ENCODE results near the gene FBXL4.

FBXL4 gene

DNA sequence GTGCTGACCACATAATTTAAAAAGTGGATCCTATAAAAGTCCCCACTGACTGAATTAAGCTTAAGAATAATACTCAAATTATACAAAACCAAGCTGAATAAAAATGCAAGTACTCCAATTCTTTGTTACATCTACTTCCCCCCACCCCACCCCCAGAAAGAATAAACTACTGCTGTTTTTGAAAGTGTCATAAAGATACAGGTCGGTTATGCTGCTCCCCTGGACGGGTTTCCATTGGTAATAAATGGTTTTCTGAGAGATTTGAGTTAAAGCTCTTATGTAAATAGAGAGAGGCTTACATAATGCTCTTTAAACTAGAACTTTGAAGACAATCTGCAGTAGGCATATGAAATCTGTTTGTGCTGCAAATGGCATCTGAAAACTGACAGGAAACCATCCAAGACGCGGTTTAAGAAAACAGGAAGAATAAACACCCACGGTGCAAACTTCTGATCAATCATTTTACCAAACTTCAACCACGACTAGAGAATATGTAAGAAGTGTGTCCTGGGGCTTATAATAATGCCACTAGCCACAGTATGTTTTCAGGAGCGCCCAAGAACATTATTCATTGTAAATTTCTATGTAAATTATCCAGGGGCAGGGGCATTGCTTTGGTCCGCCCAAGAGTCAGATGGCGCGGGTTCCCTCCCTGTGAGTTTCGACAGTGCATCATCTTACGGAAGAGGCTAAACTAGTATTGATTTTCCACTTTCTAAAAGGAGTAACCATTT lies 124.2 kb downstream of the FBXL4 start:
- H3K36me3 Mint-ChIP-seq (ENCODE audit: low read depth), result no peaks in the 10 kb centered on the region
- H3K9me3 Mint-ChIP-seq, result no peaks in the 10 kb centered on the region
- peak overlapping the region; percentile 34 for H3K27ac Mint-ChIP-seq
- peak overlapping the region; percentile 77 for H3K4me3 Mint-ChIP-seq
- peaks cover 87% of the 10 kb centered on the region for H3K27me3 Mint-ChIP-seq (ENCODE audit: low read depth)
- H3K4me1 Mint-ChIP-seq (ENCODE audit: low read depth), result peaks cover 11% of the 10 kb centered on the region

DNA sequence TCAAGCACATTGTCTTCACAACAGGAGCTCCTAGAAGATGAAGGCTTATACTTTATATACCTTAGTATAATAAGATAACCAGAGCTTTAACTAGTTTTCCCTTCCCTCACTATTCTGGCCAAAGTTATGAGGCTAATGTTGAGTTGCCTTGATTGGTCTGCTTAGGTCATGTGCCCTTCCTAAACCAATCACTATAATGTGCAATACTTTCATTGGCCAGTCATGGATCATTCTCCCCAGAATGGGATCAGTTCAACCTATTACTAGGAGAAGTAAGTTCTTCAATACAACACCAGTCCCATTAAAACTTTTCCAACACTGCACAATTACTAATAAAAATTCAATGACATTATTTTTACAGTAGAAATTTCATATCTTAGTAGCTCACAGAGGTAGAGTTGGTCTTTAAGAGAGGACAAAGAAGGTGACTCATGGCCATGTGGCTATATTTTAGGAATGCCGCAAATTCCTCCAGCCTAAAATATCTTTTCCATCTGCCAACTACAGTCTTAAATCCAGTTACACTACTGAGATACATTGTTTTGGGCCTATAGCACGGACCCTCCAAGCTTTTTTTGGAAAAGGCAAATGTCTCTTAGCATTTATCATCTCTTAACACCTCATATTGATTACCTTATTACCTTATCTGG lies 125.9 kb downstream of the FBXL4 start:
- no peak overlapping the region for H3K27ac Mint-ChIP-seq
- H3K4me3 Mint-ChIP-seq, result no peak overlapping the region
- H3K27me3 Mint-ChIP-seq (ENCODE audit: low read depth), result peaks cover 80% of the 10 kb centered on the region

More for the DNA sequence above, 125.9 kb downstream of the FBXL4 start:
- Mint-ChIP-seq H3K4me1 (ENCODE audit: low read depth) (peaks cover 11% of the 10 kb centered on the region), H3K36me3 (ENCODE audit: low read depth) (no peaks in the 10 kb centered on the region), H3K9me3 (no peaks in the 10 kb centered on the region)
